ENCODE data around the gene AKAP13. TPM values are rescaled to one million over a fixed set of nuclear protein-coding genes. Genes with fewer than 3 reads are reported as not detected.
A peak's percentile ranks its signal among the peaks of the same experiment; 100 is the strongest.
"Not testable (repeated sequence)": the region's sequence is repeated elsewhere in the genome, so short reads cannot be mapped to it uniquely, and the experiment has no call there.

The AKAP13 gene
- total RNA-seq, 2 experiments from 2014 or later, result 198 to 220 TPM

DNA sequence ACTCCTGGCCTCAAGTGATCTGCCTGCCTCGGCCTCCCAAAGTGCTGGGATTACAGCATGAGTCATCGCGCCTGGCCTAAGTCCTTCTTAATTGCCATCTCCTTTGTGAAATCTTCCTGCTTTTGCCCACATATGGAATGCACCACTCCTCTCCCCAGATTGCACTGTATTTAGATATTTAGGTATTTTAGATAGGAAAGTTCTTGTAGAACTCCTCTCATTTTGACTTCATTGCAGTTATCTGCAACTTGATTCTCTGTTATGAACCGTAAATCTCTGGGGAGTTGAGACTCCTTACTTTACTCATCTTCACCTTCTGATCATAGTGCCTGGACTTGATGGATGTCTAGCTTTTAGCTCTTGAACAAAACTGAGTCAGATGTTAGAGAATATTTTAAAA is 150.7 kb downstream of the AKAP13 start:
- Mint-ChIP-seq H3K27me3 (no peaks in the 10 kb centered on the region), H3K9me3 (no peaks in the 10 kb centered on the region), H3K4me1 (peaks cover 13% of the 10 kb centered on the region), H3K36me3 (peaks cover 15% of the 10 kb centered on the region), H3K27ac (no peak overlapping the region), H3K4me3 (no peak overlapping the region)
- DNase-seq (no peak), ATAC-seq (ENCODE audit: low read depth) (no peak)
- POLR2A ChIA-PET, result no interaction called here

GRCh38 chr15:85532689-85533088 is 152.3 kb downstream of the AKAP13 start:
- no peak for DNase-seq
- Mint-ChIP-seq H3K27ac (no peak overlapping the region), H3K9me3 (no peaks in the 10 kb centered on the region), H3K4me3 (no peak overlapping the region), H3K36me3 (peaks cover 15% of the 10 kb centered on the region), H3K27me3 (no peaks in the 10 kb centered on the region), H3K4me1 (peaks cover 13% of the 10 kb centered on the region)
- no peak for ATAC-seq (ENCODE audit: low read depth)
- POLR2A ChIA-PET, result no interaction called here

DNA sequence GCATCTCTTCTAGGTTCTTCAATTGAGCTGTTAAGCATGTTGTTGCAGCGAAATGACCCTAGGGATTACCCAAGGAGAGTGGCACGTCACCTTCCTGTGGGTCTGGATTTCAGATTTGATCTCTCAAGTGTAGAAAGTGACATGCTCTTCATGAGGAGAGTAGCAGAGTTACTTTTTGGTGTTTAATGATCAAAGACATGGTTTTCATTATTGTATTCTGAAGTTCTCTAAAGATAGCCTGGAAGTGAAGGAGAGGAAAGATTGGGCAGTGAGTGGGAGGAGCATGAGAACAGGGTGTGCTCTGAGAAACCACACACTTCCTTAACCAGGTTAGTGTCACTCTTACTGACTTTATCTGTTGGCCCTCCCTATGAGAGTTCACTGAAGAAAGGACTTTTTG is 153.6 kb downstream of the AKAP13 start:
- Mint-ChIP-seq H3K27ac (peak overlapping the region; percentile 71), H3K36me3 (peaks cover 15% of the 10 kb centered on the region), H3K9me3 (no peaks in the 10 kb centered on the region), H3K27me3 (no peaks in the 10 kb centered on the region), H3K4me3 (peak overlapping the region; percentile 55), H3K4me1 (peaks cover 13% of the 10 kb centered on the region)
- no peak for DNase-seq
- POLR2A ChIA-PET, result no interaction called here
- ATAC-seq (ENCODE audit: low read depth), result peak; percentile 95

- H3K9me3 Mint-ChIP-seq; POLR2A ChIA-PET; H3K27me3 Mint-ChIP-seq; DNase-seq; ATAC-seq (ENCODE audit: low read depth); H3K4me3 Mint-ChIP-seq: not testable (repeated sequence)
- Mint-ChIP-seq H3K36me3 (peaks cover 20% of the 10 kb centered on the region), H3K4me1 (peaks cover 23% of the 10 kb centered on the region), H3K27ac (peak overlapping the region; percentile 42)
Observed at GRCh38 chr15:85535533-85536330, 155.3 kb downstream of the AKAP13 start.

DNA sequence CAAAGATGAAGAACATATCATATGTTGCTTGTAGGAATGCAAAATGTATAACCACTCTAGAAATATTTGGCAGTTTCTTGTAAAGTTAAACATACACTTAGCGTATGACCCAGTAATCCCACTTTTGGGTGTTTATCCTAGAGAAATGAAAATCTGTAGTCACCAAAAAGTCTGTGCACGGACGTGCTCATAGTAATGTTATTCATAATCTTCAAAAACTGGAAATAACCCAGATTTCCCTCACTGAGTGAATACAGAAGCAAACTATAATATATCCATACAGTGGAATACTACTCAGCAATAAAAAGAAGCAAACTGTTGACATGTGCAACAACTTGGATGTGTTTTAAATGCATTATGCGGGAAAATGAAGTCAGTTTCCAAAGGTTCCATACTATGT is 155.9 kb downstream of the AKAP13 start:
- no peak for DNase-seq
- H3K27me3 Mint-ChIP-seq, result no peaks in the 10 kb centered on the region
- peaks cover 28% of the 10 kb centered on the region for H3K4me1 Mint-ChIP-seq
- H3K36me3 Mint-ChIP-seq, result peaks cover 24% of the 10 kb centered on the region
- no peaks in the 10 kb centered on the region for H3K9me3 Mint-ChIP-seq
- no peak for ATAC-seq (ENCODE audit: low read depth)
- no peak overlapping the region for H3K4me3 Mint-ChIP-seq
- POLR2A ChIA-PET, result no interaction called here
- H3K27ac Mint-ChIP-seq, result no peak overlapping the region

- no peak overlapping the region for H3K4me3 Mint-ChIP-seq
Observed at GRCh38 chr15:85539491-85539890, 159.1 kb downstream of the AKAP13 start.

GRCh38 chr15:85540085-85540797 is 159.8 kb downstream of the AKAP13 start:
- POLR2A ChIA-PET, result interaction anchor here (1.8 kb wide), 1 partner anchor 209 kb away, joined by 4 read pairs; no protein-coding TSS in a partner anchor
- ATAC-seq (ENCODE audit: low read depth) (no peak), DNase-seq (no peak)
- H3K27ac Mint-ChIP-seq, result no peak overlapping the region
- no peaks in the 10 kb centered on the region for H3K27me3 Mint-ChIP-seq
- peaks cover 18% of the 10 kb centered on the region for H3K36me3 Mint-ChIP-seq
- H3K4me1 Mint-ChIP-seq, result peaks cover 47% of the 10 kb centered on the region
- H3K4me3 Mint-ChIP-seq, result no peak overlapping the region
- no peaks in the 10 kb centered on the region for H3K9me3 Mint-ChIP-seq

More at GRCh38 chr15:85539491-85539890, 159.1 kb downstream of the AKAP13 start:
- peaks cover 43% of the 10 kb centered on the region for H3K4me1 Mint-ChIP-seq
- DNase-seq (no peak), ATAC-seq (ENCODE audit: low read depth) (no peak)
- no peak overlapping the region for H3K27ac Mint-ChIP-seq
- H3K9me3 Mint-ChIP-seq, result no peaks in the 10 kb centered on the region
- POLR2A ChIA-PET, result no interaction called here
- peaks cover 18% of the 10 kb centered on the region for H3K36me3 Mint-ChIP-seq
- no peaks in the 10 kb centered on the region for H3K27me3 Mint-ChIP-seq

- POLR2A ChIA-PET, result interaction anchor here (1.8 kb wide), 1 partner anchor 211 kb away, joined by 4 read pairs; no protein-coding TSS in a partner anchor
- H3K27ac Mint-ChIP-seq, result no peak overlapping the region
- H3K4me3 Mint-ChIP-seq, result no peak overlapping the region
- peaks cover 19% of the 10 kb centered on the region for H3K36me3 Mint-ChIP-seq
- H3K27me3 Mint-ChIP-seq, result no peaks in the 10 kb centered on the region
- peak; percentile 16 for ATAC-seq (ENCODE audit: low read depth)
- H3K4me1 Mint-ChIP-seq, result peaks cover 51% of the 10 kb centered on the region
- no peaks in the 10 kb centered on the region for H3K9me3 Mint-ChIP-seq
- DNase-seq, result no peak
Observed at GRCh38 chr15:85541744-85542143, 161.3 kb downstream of the AKAP13 start.

DNA sequence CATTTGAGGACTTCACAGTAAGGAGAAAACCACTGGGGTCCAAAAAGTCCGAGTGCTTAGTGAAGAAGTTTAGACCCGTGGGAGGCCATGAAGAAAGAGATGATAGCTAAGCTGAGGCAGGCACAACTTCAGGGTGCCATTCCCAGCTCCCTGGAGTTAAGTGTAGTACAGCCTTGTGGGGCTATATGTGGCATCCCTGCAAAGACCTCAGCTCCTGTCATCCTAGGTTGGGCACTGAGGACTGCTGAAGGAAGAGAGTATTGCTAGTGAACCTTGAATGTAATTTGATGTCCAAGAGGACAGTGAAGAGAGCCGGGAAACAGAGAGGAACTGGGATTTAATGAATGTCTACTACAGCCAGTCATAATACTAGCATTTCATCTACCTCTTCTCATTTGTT is 162.1 kb downstream of the AKAP13 start:
- H3K36me3 Mint-ChIP-seq, result peaks cover 20% of the 10 kb centered on the region
- ATAC-seq (ENCODE audit: low read depth), result no peak
- DNase-seq, result no peak
- peak overlapping the region; percentile 65 for H3K27ac Mint-ChIP-seq
- no peaks in the 10 kb centered on the region for H3K9me3 Mint-ChIP-seq
- POLR2A ChIA-PET, result interaction anchor here (1.9 kb wide), 1 partner anchor 40 kb away, joined by 14 read pairs; no protein-coding TSS in a partner anchor
- H3K4me1 Mint-ChIP-seq, result peaks cover 56% of the 10 kb centered on the region
- H3K4me3 Mint-ChIP-seq, result peak overlapping the region; percentile 23
- H3K27me3 Mint-ChIP-seq, result no peaks in the 10 kb centered on the region

- POLR2A ChIA-PET, result interaction anchor here (1.0 to 1.9 kb wide), 3 partner anchors 16 to 40 kb away, joined by 3 to 14 read pairs (median 3); no protein-coding TSS in a partner anchor
- ATAC-seq (ENCODE audit: low read depth), result peak; percentile 7
- no peaks in the 10 kb centered on the region for H3K9me3 Mint-ChIP-seq
- peaks cover 20% of the 10 kb centered on the region for H3K36me3 Mint-ChIP-seq
- peaks cover 59% of the 10 kb centered on the region for H3K4me1 Mint-ChIP-seq
- DNase-seq, result no peak
- no peaks in the 10 kb centered on the region for H3K27me3 Mint-ChIP-seq
- H3K27ac Mint-ChIP-seq, result peak overlapping the region; percentile 65
- peak overlapping the region; percentile 56 for H3K4me3 Mint-ChIP-seq
Observed at GRCh38 chr15:85542895-85543331, 162.5 kb downstream of the AKAP13 start.

GRCh38 chr15:85543741-85544155 is 163.3 kb downstream of the AKAP13 start:
- H3K36me3 Mint-ChIP-seq, result peaks cover 20% of the 10 kb centered on the region
- peaks cover 59% of the 10 kb centered on the region for H3K4me1 Mint-ChIP-seq
- no peaks in the 10 kb centered on the region for H3K9me3 Mint-ChIP-seq
- H3K27ac Mint-ChIP-seq, result peak overlapping the region; percentile 65
- DNase-seq (peak; percentile 68), ATAC-seq (ENCODE audit: low read depth) (peak; percentile 88)
- POLR2A ChIA-PET, result interaction anchor here (0.5 to 1.9 kb wide), 6 partner anchors 12 to 249 kb away, joined by 3 to 14 read pairs (median 3); no protein-coding TSS in a partner anchor
- no peaks in the 10 kb centered on the region for H3K27me3 Mint-ChIP-seq
- peak overlapping the region; percentile 56 for H3K4me3 Mint-ChIP-seq

DNA sequence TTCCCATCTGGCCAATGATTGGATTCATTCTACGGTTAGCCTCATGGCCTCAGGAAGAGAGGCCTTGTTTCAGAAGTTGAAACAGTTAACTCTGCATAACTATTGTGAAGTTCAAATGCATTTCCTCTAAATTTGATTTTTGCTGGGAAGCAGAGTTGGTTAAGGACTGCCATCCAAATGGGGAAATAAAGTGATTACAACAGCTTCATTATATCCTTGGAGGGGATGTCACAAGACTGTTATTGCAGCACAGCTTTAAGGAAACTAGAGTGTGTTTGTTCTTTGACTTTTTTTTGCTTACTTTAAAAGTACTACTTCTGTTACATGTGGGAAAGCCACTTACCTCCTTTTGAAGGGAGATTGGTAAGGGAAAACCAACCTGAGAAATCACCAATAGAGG is 164.8 kb downstream of the AKAP13 start:
- ATAC-seq (ENCODE audit: low read depth) (no peak), DNase-seq (no peak)
- Mint-ChIP-seq H3K36me3 (peaks cover 16% of the 10 kb centered on the region), H3K4me1 (peaks cover 52% of the 10 kb centered on the region), H3K4me3 (no peak overlapping the region), H3K9me3 (no peaks in the 10 kb centered on the region), H3K27me3 (no peaks in the 10 kb centered on the region), H3K27ac (no peak overlapping the region)
- POLR2A ChIA-PET, result no interaction called here

GRCh38 chr15:85545752-85546151 is 165.3 kb downstream of the AKAP13 start:
- H3K4me3 Mint-ChIP-seq, result no peak overlapping the region
- H3K27me3 Mint-ChIP-seq, result no peaks in the 10 kb centered on the region
- H3K9me3 Mint-ChIP-seq, result no peaks in the 10 kb centered on the region
- H3K36me3 Mint-ChIP-seq, result peaks cover 16% of the 10 kb centered on the region
- ATAC-seq (ENCODE audit: low read depth) (no peak), DNase-seq (no peak)
- peaks cover 50% of the 10 kb centered on the region for H3K4me1 Mint-ChIP-seq
- POLR2A ChIA-PET, result interaction anchor here (0.7 kb wide), 1 partner anchor 35 kb away, joined by 4 read pairs; no protein-coding TSS in a partner anchor
- no peak overlapping the region for H3K27ac Mint-ChIP-seq
